ENCODE results near the gene WDR70.

- TF ChIP-seq CTCF (conservative IDR thresholded peaks at IDR 0.05; ENCODE audit: low read depth, low read length) (no peak), EZH2 (IDR thresholded peaks at IDR 0.05; ENCODE audit: borderline replicate concordance, low read depth, low read length, poor library complexity, severe bottlenecking) (no peak)
These were observed 281.2 kb downstream of the WDR70 start for GRCh38 chr5:37660319-37660718.
